Astrocyte (in vitro differentiated cells and primary cell): ENCODE data around the gene METTL15. TPM values are rescaled to one million over a fixed set of nuclear protein-coding genes. Genes with fewer than 3 reads are reported as not detected.

Experiments used
- DNase-seq: peaks from one replicate; pipeline ENCODE4 v3.0.0-alpha.2; 2010; ENCODE audit warnings: low read depth
- FAIRE-seq: peaks from 2 replicates; lab custom pipeline; 2011; peaks lifted over from hg19 to GRCh38; lab: Jason Lieb, UNC
- H2AFZ ChIP-seq: 2 replicates; pipeline ENCODE4 v1.6.0; 2012; ENCODE audit warnings: low read depth, low read length, inconsistent platforms
- H3K27ac ChIP-seq: 2 replicates; pipeline ENCODE4 v1.5.1; 2011; ENCODE audit warnings: low read depth, low read length, inconsistent platforms
- H3K27me3 ChIP-seq: 2 replicates; pipeline ENCODE4 v1.6.0; 2011; ENCODE audit warnings: low read length, inconsistent platforms; ENCODE audit not compliant: insufficient read depth
- H3K36me3 ChIP-seq: 2 replicates; pipeline ENCODE4 v1.5.1; 2011; ENCODE audit warnings: low read length, inconsistent platforms; ENCODE audit not compliant: insufficient read depth
- H3K4me1 ChIP-seq: 2 replicates; pipeline ENCODE4 v1.5.1; 2011; ENCODE audit warnings: low read length, inconsistent platforms; ENCODE audit not compliant: insufficient read depth
- H3K4me2 ChIP-seq: 2 replicates; pipeline ENCODE4 v1.6.0; 2012; ENCODE audit warnings: low read length, inconsistent platforms
- H3K4me3 ChIP-seq: 2 replicates; pipeline ENCODE4 v1.5.1; 2011; ENCODE audit warnings: low read depth, mild to moderate bottlenecking, low read length, inconsistent platforms; ENCODE audit not compliant: insufficient read depth
- H3K79me2 ChIP-seq: 2 replicates; pipeline ENCODE4 v1.6.0; 2012; ENCODE audit warnings: mild to moderate bottlenecking, low read length, inconsistent platforms; ENCODE audit not compliant: insufficient read depth
- H3K9ac ChIP-seq: 2 replicates; pipeline ENCODE4 v1.6.0; 2012; ENCODE audit warnings: mild to moderate bottlenecking, low read length, inconsistent platforms
- H3K9me3 ChIP-seq: 2 replicates; pipeline ENCODE4 v1.5.1; 2012; ENCODE audit warnings: low read depth, mild to moderate bottlenecking, low read length, inconsistent platforms; ENCODE audit not compliant: insufficient read depth
- H4K20me1 ChIP-seq: 2 replicates; pipeline ENCODE4 v1.6.0; 2012; ENCODE audit warnings: low read length, inconsistent platforms; ENCODE audit not compliant: insufficient read depth
- H3K27ac Mint-ChIP-seq: one replicate; pipeline ENCODE4 v1.8.0; 2021; ENCODE audit warnings: mild to moderate bottlenecking, mixed read lengths; ENCODE audit not compliant: unreplicated experiment
- H3K27me3 Mint-ChIP-seq: one replicate; pipeline ENCODE4 v1.8.0; 2021; ENCODE audit warnings: low read depth, mixed read lengths; ENCODE audit not compliant: unreplicated experiment
- H3K36me3 Mint-ChIP-seq: one replicate; pipeline ENCODE4 v1.8.0; 2021; ENCODE audit warnings: low read depth, mixed read lengths; ENCODE audit not compliant: unreplicated experiment
- H3K4me1 Mint-ChIP-seq: one replicate; pipeline ENCODE4 v1.8.0; 2021; ENCODE audit warnings: low read depth, mixed read lengths; ENCODE audit not compliant: unreplicated experiment
- H3K4me3 Mint-ChIP-seq: one replicate; pipeline ENCODE4 v1.8.0; 2021; ENCODE audit warnings: mild to moderate bottlenecking, moderate library complexity, mixed read lengths; ENCODE audit not compliant: unreplicated experiment
- H3K9me3 Mint-ChIP-seq: one replicate; pipeline ENCODE4 v1.8.0; 2021; ENCODE audit warnings: mild to moderate bottlenecking, mixed read lengths; ENCODE audit not compliant: unreplicated experiment
- EZH2 ChIP-seq: IDR thresholded peaks from 2 replicates; pipeline ENCODE4 v1.6.1; 2012; ENCODE audit warnings: mild to moderate bottlenecking, low read length, inconsistent platforms; ENCODE audit not compliant: insufficient read depth
- total RNA-seq: library from RNA; stranded (reverse); gene quantifications from 2 replicates; pipeline ENCODE4 v1.2.1, GENCODE V29; 2021
- TF ChIP-seq, protein P1 (sequence below): IDR thresholded peaks from 2 replicates; pipeline ENCODE4 v1.5.1; 2011; ENCODE audit warnings: low read depth, mild to moderate bottlenecking, inconsistent platforms, low read length, moderate library complexity; ENCODE audit not compliant: insufficient read depth

Gene METTL15
- total RNA-seq, 1 donor from 2014 or later, result 10.8 TPM

DNA sequence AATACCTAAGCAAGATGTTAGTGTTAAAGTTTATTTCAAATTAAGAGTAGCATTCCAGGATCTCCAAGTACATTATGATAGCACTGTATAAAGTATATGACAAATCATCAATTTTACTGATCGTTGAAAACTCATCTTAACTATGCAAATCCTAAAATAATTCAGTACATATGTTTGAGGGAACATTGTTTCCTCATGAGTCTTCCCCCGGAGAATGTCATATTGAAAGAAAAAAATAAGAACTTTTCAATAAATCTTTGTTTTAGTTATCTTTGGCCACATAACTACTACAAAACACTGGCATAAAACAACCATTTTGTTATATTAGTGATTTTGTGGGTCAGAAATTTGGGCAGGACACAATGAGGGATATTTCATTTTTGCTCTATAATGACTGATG, 135.4 kb downstream of the METTL15 start:
- Histone ChIP-seq H3K27ac (no peak overlapping the region), H3K27me3 (no peaks in the 10 kb centered on the region), H3K9ac (no peak overlapping the region), H2AFZ (no peak overlapping the region), H3K4me2 (no peak overlapping the region), H3K9me3 (no peaks in the 10 kb centered on the region), H3K79me2 (no peaks in the 10 kb centered on the region), H4K20me1 (no peaks in the 10 kb centered on the region), H3K4me3 (no peak overlapping the region), H3K36me3 (no peaks in the 10 kb centered on the region), H3K4me1 (no peaks in the 10 kb centered on the region)
- Mint-ChIP-seq H3K27ac (no peak overlapping the region), H3K9me3 (peaks cover 3% of the 10 kb centered on the region), H3K4me1 (peaks cover 8% of the 10 kb centered on the region), H3K36me3 (peaks cover 1% of the 10 kb centered on the region), H3K27me3 (no peaks in the 10 kb centered on the region), H3K4me3 (no peak overlapping the region)
- FAIRE-seq (peak; percentile 65), DNase-seq (no peak)
- no peak for TF ChIP-seq EZH2
- TF ChIP-seq, protein P1, sequence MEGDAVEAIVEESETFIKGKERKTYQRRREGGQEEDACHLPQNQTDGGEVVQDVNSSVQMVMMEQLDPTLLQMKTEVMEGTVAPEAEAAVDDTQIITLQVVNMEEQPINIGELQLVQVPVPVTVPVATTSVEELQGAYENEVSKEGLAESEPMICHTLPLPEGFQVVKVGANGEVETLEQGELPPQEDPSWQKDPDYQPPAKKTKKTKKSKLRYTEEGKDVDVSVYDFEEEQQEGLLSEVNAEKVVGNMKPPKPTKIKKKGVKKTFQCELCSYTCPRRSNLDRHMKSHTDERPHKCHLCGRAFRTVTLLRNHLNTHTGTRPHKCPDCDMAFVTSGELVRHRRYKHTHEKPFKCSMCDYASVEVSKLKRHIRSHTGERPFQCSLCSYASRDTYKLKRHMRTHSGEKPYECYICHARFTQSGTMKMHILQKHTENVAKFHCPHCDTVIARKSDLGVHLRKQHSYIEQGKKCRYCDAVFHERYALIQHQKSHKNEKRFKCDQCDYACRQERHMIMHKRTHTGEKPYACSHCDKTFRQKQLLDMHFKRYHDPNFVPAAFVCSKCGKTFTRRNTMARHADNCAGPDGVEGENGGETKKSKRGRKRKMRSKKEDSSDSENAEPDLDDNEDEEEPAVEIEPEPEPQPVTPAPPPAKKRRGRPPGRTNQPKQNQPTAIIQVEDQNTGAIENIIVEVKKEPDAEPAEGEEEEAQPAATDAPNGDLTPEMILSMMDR, result no peak

DNA sequence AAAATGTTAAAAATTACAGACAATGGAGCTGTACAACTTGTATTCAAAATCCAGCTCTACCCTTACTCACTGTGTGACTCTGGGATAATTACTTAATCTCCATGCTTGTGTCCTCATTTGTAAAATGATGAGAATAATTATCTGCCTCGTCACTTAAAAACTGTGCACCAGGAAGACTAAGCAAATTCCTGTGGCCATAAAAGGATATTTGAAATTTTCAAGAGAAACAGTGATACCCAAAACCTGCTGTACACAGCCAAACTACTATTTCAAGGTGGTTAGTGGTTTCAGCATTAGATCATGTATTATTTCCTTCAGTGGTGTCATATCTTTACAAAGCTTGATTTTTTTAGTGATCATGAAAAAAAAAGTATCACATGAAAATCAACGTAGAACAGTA, 136.9 kb downstream of the METTL15 start:
- Histone ChIP-seq H3K9ac (no peak overlapping the region), H3K4me1 (no peaks in the 10 kb centered on the region), H3K27me3 (no peaks in the 10 kb centered on the region), H4K20me1 (no peaks in the 10 kb centered on the region), H3K27ac (no peak overlapping the region), H3K4me2 (no peak overlapping the region), H3K9me3 (no peaks in the 10 kb centered on the region), H2AFZ (no peak overlapping the region), H3K36me3 (no peaks in the 10 kb centered on the region), H3K4me3 (no peak overlapping the region), H3K79me2 (no peaks in the 10 kb centered on the region)
- H3K27me3 Mint-ChIP-seq, result no peaks in the 10 kb centered on the region
- H3K9me3 Mint-ChIP-seq, result no peaks in the 10 kb centered on the region
- H3K27ac Mint-ChIP-seq, result peak overlapping the region; percentile 38
- TF ChIP-seq EZH2, result no peak
- TF ChIP-seq, protein P1, result no peak
- H3K4me3 Mint-ChIP-seq, result no peak overlapping the region
- FAIRE-seq, result peak; percentile 47
- H3K36me3 Mint-ChIP-seq, result peaks cover 2% of the 10 kb centered on the region
- H3K4me1 Mint-ChIP-seq, result peaks cover 8% of the 10 kb centered on the region
- peak; percentile 88 for DNase-seq

DNA sequence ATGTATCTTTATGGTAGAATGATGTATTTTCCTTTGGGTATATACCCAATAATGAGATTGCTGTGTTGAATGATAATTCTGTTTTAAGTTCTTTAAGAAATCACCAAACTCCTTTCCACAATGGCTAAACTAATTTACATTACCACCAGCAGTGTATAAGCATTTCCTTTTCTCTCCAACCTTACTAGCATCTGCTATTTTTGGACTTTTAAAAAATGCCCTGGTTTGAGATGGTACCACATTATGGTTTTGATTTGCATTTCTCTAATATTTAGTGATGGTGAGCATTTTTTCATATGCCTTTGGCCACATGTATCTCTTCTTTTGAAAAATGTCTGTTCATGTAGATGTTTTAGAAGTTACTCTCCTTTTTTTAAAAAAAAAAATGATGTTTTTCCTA, 142.0 kb downstream of the METTL15 start:
- FAIRE-seq (no peak), DNase-seq (no peak)
- no peak overlapping the region for H3K4me3 Mint-ChIP-seq

More for the DNA sequence above, 142.0 kb downstream of the METTL15 start:
- no peak overlapping the region for H2AFZ ChIP-seq
- no peak overlapping the region for H3K9ac ChIP-seq
- no peaks in the 10 kb centered on the region for H3K4me1 ChIP-seq
- H3K79me2 ChIP-seq, result no peaks in the 10 kb centered on the region
- H3K4me3 ChIP-seq, result no peak overlapping the region
- no peak overlapping the region for H3K4me2 ChIP-seq
- no peaks in the 10 kb centered on the region for H3K27me3 Mint-ChIP-seq
- H3K27ac ChIP-seq, result no peak overlapping the region
- no peaks in the 10 kb centered on the region for H3K36me3 ChIP-seq
- no peak overlapping the region for H3K27ac Mint-ChIP-seq
- H3K9me3 ChIP-seq, result no peaks in the 10 kb centered on the region
- TF ChIP-seq EZH2, result no peak
- TF ChIP-seq, protein P1, result no peak
- H3K9me3 Mint-ChIP-seq, result no peaks in the 10 kb centered on the region
- H4K20me1 ChIP-seq, result no peaks in the 10 kb centered on the region
- peaks cover under 1% of the 10 kb centered on the region for H3K4me1 Mint-ChIP-seq
- H3K36me3 Mint-ChIP-seq, result peaks cover 4% of the 10 kb centered on the region
- H3K27me3 ChIP-seq, result no peaks in the 10 kb centered on the region
